Astrocyte (in vitro differentiated cells and primary cell): ENCODE data around the gene ROPN1B. TPM values are rescaled to one million over a fixed set of nuclear protein-coding genes. Genes with fewer than 3 reads are reported as not detected.

ENCODE experiments used
- DNase-seq: peaks from one replicate; pipeline ENCODE4 v3.0.0-alpha.2; 2010; ENCODE audit warnings: low read depth
- FAIRE-seq: peaks from 2 replicates; lab custom pipeline; 2011; peaks lifted over from hg19 to GRCh38; lab: Jason Lieb, UNC
- H2AFZ ChIP-seq: 2 replicates; pipeline ENCODE4 v1.6.0; 2012; ENCODE audit warnings: low read depth, low read length, inconsistent platforms
- H3K27ac ChIP-seq: 2 replicates; pipeline ENCODE4 v1.5.1; 2011; ENCODE audit warnings: low read depth, low read length, inconsistent platforms
- H3K27me3 ChIP-seq: 2 replicates; pipeline ENCODE4 v1.6.0; 2011; ENCODE audit warnings: low read length, inconsistent platforms; ENCODE audit not compliant: insufficient read depth
- H3K36me3 ChIP-seq: 2 replicates; pipeline ENCODE4 v1.5.1; 2011; ENCODE audit warnings: low read length, inconsistent platforms; ENCODE audit not compliant: insufficient read depth
- H3K4me1 ChIP-seq: 2 replicates; pipeline ENCODE4 v1.5.1; 2011; ENCODE audit warnings: low read length, inconsistent platforms; ENCODE audit not compliant: insufficient read depth
- H3K4me2 ChIP-seq: 2 replicates; pipeline ENCODE4 v1.6.0; 2012; ENCODE audit warnings: low read length, inconsistent platforms
- H3K4me3 ChIP-seq: 2 replicates; pipeline ENCODE4 v1.5.1; 2011; ENCODE audit warnings: low read depth, mild to moderate bottlenecking, low read length, inconsistent platforms; ENCODE audit not compliant: insufficient read depth
- H3K79me2 ChIP-seq: 2 replicates; pipeline ENCODE4 v1.6.0; 2012; ENCODE audit warnings: mild to moderate bottlenecking, low read length, inconsistent platforms; ENCODE audit not compliant: insufficient read depth
- H3K9ac ChIP-seq: 2 replicates; pipeline ENCODE4 v1.6.0; 2012; ENCODE audit warnings: mild to moderate bottlenecking, low read length, inconsistent platforms
- H3K9me3 ChIP-seq: 2 replicates; pipeline ENCODE4 v1.5.1; 2012; ENCODE audit warnings: low read depth, mild to moderate bottlenecking, low read length, inconsistent platforms; ENCODE audit not compliant: insufficient read depth
- H4K20me1 ChIP-seq: 2 replicates; pipeline ENCODE4 v1.6.0; 2012; ENCODE audit warnings: low read length, inconsistent platforms; ENCODE audit not compliant: insufficient read depth
- H3K27ac Mint-ChIP-seq: one replicate; pipeline ENCODE4 v1.8.0; 2021; ENCODE audit warnings: mild to moderate bottlenecking, mixed read lengths; ENCODE audit not compliant: unreplicated experiment
- H3K27me3 Mint-ChIP-seq: one replicate; pipeline ENCODE4 v1.8.0; 2021; ENCODE audit warnings: low read depth, mixed read lengths; ENCODE audit not compliant: unreplicated experiment
- H3K36me3 Mint-ChIP-seq: one replicate; pipeline ENCODE4 v1.8.0; 2021; ENCODE audit warnings: low read depth, mixed read lengths; ENCODE audit not compliant: unreplicated experiment
- H3K4me1 Mint-ChIP-seq: one replicate; pipeline ENCODE4 v1.8.0; 2021; ENCODE audit warnings: low read depth, mixed read lengths; ENCODE audit not compliant: unreplicated experiment
- H3K4me3 Mint-ChIP-seq: one replicate; pipeline ENCODE4 v1.8.0; 2021; ENCODE audit warnings: mild to moderate bottlenecking, moderate library complexity, mixed read lengths; ENCODE audit not compliant: unreplicated experiment
- H3K9me3 Mint-ChIP-seq: one replicate; pipeline ENCODE4 v1.8.0; 2021; ENCODE audit warnings: mild to moderate bottlenecking, mixed read lengths; ENCODE audit not compliant: unreplicated experiment
- CTCF ChIP-seq: IDR thresholded peaks from 2 replicates; pipeline ENCODE4 v1.5.1; 2011; ENCODE audit warnings: low read depth, mild to moderate bottlenecking, inconsistent platforms, low read length, moderate library complexity; ENCODE audit not compliant: insufficient read depth
- EZH2 ChIP-seq: IDR thresholded peaks from 2 replicates; pipeline ENCODE4 v1.6.1; 2012; ENCODE audit warnings: mild to moderate bottlenecking, low read length, inconsistent platforms; ENCODE audit not compliant: insufficient read depth
- total RNA-seq: library from RNA; stranded (reverse); gene quantifications from 2 replicates; pipeline ENCODE4 v1.2.1, GENCODE V29; 2021

The ROPN1B gene
- total RNA-seq, 1 donor from 2014 or later: not detected

DNA sequence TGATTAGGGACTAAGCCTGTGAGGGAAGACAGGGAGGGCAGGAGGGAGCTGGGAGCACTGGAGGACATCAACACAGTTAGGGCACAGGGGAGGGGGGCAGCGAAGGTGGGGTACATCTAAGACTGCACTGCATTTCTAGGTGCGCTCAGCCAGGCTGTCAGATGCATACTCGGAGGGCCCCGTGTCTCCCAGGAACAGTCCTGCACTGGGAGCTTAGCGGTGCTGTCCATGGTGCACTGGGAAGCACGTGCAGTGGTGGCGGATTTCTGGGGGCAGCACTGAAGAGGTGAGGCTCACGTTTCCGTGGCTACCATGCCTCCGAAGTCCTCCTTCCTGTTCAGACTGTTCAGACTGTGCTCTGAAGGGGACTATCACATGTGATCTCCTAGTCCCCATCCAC lies 54.4 kb downstream of the ROPN1B start:
- TF ChIP-seq EZH2: no peak
- TF ChIP-seq CTCF: no peak
- DNase-seq: no peak
- H3K4me3 Mint-ChIP-seq: no peak overlapping the region

DNA sequence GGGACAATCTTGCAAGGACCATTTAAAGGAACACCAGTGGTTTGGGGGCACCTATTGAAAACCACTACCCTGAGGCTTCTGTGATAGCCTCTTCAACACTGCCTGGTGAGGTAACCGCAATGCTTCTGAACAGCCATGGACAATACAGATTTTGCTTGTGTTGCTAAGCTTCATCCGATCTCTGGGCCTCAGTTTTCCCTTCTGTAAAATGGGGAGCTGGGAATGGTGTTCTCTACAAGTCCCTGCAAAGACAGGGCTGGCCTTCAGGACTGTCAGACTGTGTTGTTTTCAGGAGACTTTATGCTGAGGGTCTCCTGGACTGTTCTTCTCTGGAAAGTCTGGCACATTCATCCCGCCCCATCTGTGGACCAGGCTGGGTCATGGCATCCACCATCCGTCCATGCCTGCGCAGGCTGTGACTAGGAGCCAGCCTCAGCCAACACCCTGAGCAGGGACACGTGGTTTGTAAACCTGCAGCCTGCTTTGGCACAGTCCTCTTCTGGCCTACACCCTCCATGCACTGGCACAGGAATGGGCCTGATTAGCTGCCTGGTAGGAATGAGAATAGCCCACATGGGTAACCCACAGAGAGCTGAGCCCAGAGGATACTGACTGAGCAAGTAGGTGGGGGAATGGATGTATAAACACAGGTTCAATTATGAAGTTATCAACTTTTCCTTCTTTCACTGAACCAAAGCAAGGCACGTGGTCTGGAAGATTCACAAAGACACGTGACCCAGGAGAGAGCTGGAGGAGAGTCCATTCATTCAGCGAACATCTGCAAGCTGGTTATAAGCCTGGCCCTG lies 55.3 kb downstream of the ROPN1B start:
- no peak overlapping the region for H3K27ac ChIP-seq

More for the DNA sequence above, 54.4 kb downstream of the ROPN1B start:
- no peak overlapping the region for H3K27ac Mint-ChIP-seq
- H3K27me3 Mint-ChIP-seq: peaks cover 2% of the 10 kb centered on the region
- Histone ChIP-seq H3K4me3 (no peak overlapping the region), H4K20me1 (no peaks in the 10 kb centered on the region), H3K9ac (no peak overlapping the region), H3K36me3 (no peaks in the 10 kb centered on the region), H3K79me2 (no peaks in the 10 kb centered on the region), H2AFZ (no peak overlapping the region), H3K9me3 (peaks cover 6% of the 10 kb centered on the region), H3K4me1 (no peaks in the 10 kb centered on the region), H3K27me3 (no peaks in the 10 kb centered on the region), H3K4me2 (no peak overlapping the region), H3K27ac (no peak overlapping the region)
- no peak for FAIRE-seq
- H3K9me3 Mint-ChIP-seq: peaks cover 8% of the 10 kb centered on the region
- H3K36me3 Mint-ChIP-seq: peaks cover 43% of the 10 kb centered on the region
- no peaks in the 10 kb centered on the region for H3K4me1 Mint-ChIP-seq

More for the DNA sequence above, 55.3 kb downstream of the ROPN1B start:
- TF ChIP-seq CTCF: no peak
- TF ChIP-seq EZH2: no peak
- peaks cover 43% of the 10 kb centered on the region for H3K36me3 Mint-ChIP-seq
- Histone ChIP-seq H3K79me2 (no peaks in the 10 kb centered on the region), H2AFZ (no peak overlapping the region), H3K9ac (no peak overlapping the region), H3K4me3 (no peak overlapping the region), H3K4me2 (no peak overlapping the region), H4K20me1 (no peaks in the 10 kb centered on the region), H3K27me3 (no peaks in the 10 kb centered on the region), H3K9me3 (peaks cover 9% of the 10 kb centered on the region), H3K36me3 (no peaks in the 10 kb centered on the region), H3K4me1 (no peaks in the 10 kb centered on the region)
- H3K27ac Mint-ChIP-seq: no peak overlapping the region
- no peak overlapping the region for H3K4me3 Mint-ChIP-seq
- H3K27me3 Mint-ChIP-seq: peaks cover 1% of the 10 kb centered on the region
- DNase-seq (no peak), FAIRE-seq (no peak)
- H3K4me1 Mint-ChIP-seq: no peaks in the 10 kb centered on the region
- peaks cover 11% of the 10 kb centered on the region for H3K9me3 Mint-ChIP-seq
